Endodermal cell (in vitro differentiated cells): ENCODE results near the gene ANKRD35. TPM values are rescaled to one million over a fixed set of nuclear protein-coding genes. Genes with fewer than 3 reads are reported as not detected.

Experiments
- DNase-seq: peaks from one replicate; pipeline ENCODE4 v3.0.0-alpha.2; 2017
- H3K27ac ChIP-seq: 2 replicates; pipeline ENCODE4 v1.5.1; 2013; ENCODE audit warnings: mild to moderate bottlenecking, low read depth, low read length, moderate library complexity
- H3K27me3 ChIP-seq: 2 replicates; pipeline ENCODE4 v1.6.1; 2013; ENCODE audit warnings: mild to moderate bottlenecking, low read length, moderate library complexity; ENCODE audit not compliant: insufficient read depth, control insufficient read depth, poor library complexity, severe bottlenecking
- H3K36me3 ChIP-seq: 2 replicates; pipeline ENCODE4 v1.7.0; 2013; ENCODE audit warnings: mild to moderate bottlenecking, low read length, moderate library complexity; ENCODE audit not compliant: control insufficient read depth, insufficient read depth
- H3K4me1 ChIP-seq: one replicate; pipeline ENCODE4 v1.7.0; 2013; ENCODE audit warnings: low read length; ENCODE audit not compliant: control insufficient read depth, insufficient read depth
- H3K4me3 ChIP-seq: 2 replicates; pipeline ENCODE4 v1.5.1; 2013; ENCODE audit warnings: mild to moderate bottlenecking, low read length, moderate library complexity
- H3K9ac ChIP-seq: 2 replicates; pipeline ENCODE4 v1.6.1; 2013; ENCODE audit warnings: mild to moderate bottlenecking, low read length, moderate library complexity; ENCODE audit not compliant: poor library complexity, severe bottlenecking; ENCODE audit errors: extremely low read depth
- H3K9me3 ChIP-seq: 2 replicates; pipeline ENCODE4 v1.6.1; 2013; ENCODE audit warnings: mild to moderate bottlenecking, low read length, moderate library complexity; ENCODE audit not compliant: control insufficient read depth
- H3K27ac Mint-ChIP-seq: 2 replicates; pipeline ENCODE4 v1.8.0; 2020; ENCODE audit warnings: mixed read lengths
- H3K27me3 Mint-ChIP-seq: 2 replicates; pipeline ENCODE4 v1.8.0; 2021; ENCODE audit warnings: mild to moderate bottlenecking, mixed read lengths; ENCODE audit not compliant: insufficient read depth
- H3K36me3 Mint-ChIP-seq: 2 replicates; pipeline ENCODE4 v1.8.0; 2020; ENCODE audit warnings: low read depth, mixed read lengths
- H3K4me1 Mint-ChIP-seq: 2 replicates; pipeline ENCODE4 v1.8.0; 2020; ENCODE audit warnings: mixed read lengths
- H3K4me3 Mint-ChIP-seq: 2 replicates; pipeline ENCODE4 v1.8.0; 2020; ENCODE audit warnings: mild to moderate bottlenecking, moderate library complexity, mixed read lengths
- H3K9me3 Mint-ChIP-seq: 2 replicates; pipeline ENCODE4 v1.8.0; 2020; ENCODE audit warnings: mild to moderate bottlenecking, mixed read lengths
- WGBS, 2 experiments: methylation state at CpG; one replicate each; pipeline versions ENCODE4 v1.1.5 to v1.1.7; 2013; ENCODE audit warnings: missing lambda C conversion rate in 2 of 2, mixed read lengths in 1 of 2; ENCODE audit not compliant: insufficient coverage in 1 of 2, insufficient read length in 1 of 2; 5-methylcytosine and 5-hydroxymethylcytosine counted together
- total RNA-seq, 2 donors: library from RNA; stranded (reverse); fragmentation: NEBNext Ultra II Directional in 1 of 2; extraction: Animal tissue kit (Norgen Biotek cat#: 25700) in 1 of 2; gene quantifications; 2 replicates in 1 of 2; 3 replicates in 1 of 2; pipeline ENCODE4 v1.2.1, GENCODE V29; 2021
- TF ChIP-seq, protein P1 (sequence below): fragments of 200-600 bp; sonication (generic); conservative IDR thresholded peaks from 2 replicates; pipeline ENCODE4 v1.5.0; 2021; ENCODE audit warnings: antibody characterized with exemption, mild to moderate bottlenecking

The ANKRD35 gene
- total RNA-seq, 2 donors from 2014 or later: 0.88 to 1.4 TPM

DNA sequence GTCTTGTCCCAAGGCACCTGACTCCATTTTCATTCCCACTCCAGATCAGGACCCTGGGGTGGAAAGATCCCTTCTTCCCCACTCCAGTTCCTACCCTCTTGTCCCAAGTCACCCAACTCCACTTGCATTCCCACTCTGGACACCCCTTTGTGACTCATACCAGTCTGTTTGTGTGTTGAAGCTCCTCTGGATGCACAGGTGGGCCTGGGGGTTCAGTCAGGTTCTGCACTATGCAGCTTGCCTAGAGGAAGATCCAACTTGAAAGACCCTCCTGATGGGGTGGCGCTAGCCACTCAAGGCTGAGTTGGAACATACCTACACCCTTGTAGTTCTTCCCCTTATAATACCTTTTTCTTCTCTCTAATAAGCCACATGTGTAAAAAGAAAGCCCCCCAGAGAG is 9.8 kb upstream of the ANKRD35 start:
- TF ChIP-seq, protein P1, sequence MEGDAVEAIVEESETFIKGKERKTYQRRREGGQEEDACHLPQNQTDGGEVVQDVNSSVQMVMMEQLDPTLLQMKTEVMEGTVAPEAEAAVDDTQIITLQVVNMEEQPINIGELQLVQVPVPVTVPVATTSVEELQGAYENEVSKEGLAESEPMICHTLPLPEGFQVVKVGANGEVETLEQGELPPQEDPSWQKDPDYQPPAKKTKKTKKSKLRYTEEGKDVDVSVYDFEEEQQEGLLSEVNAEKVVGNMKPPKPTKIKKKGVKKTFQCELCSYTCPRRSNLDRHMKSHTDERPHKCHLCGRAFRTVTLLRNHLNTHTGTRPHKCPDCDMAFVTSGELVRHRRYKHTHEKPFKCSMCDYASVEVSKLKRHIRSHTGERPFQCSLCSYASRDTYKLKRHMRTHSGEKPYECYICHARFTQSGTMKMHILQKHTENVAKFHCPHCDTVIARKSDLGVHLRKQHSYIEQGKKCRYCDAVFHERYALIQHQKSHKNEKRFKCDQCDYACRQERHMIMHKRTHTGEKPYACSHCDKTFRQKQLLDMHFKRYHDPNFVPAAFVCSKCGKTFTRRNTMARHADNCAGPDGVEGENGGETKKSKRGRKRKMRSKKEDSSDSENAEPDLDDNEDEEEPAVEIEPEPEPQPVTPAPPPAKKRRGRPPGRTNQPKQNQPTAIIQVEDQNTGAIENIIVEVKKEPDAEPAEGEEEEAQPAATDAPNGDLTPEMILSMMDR: no peak
- Histone ChIP-seq H3K27me3 (no peaks in the 10 kb centered on the region), H3K4me3 (no peak overlapping the region), H3K27ac (no peak overlapping the region), H3K9me3 (no peaks in the 10 kb centered on the region), H3K9ac (no peak overlapping the region), H3K4me1 (peaks cover 4% of the 10 kb centered on the region), H3K36me3 (no peaks in the 10 kb centered on the region)
- no peak overlapping the region for H3K4me3 Mint-ChIP-seq
- WGBS, 2 experiments: 80 to 91% methylated on average over 1 of the region's 1 CpG
- no peaks in the 10 kb centered on the region for H3K36me3 Mint-ChIP-seq
- no peaks in the 10 kb centered on the region for H3K9me3 Mint-ChIP-seq
- no peak overlapping the region for H3K27ac Mint-ChIP-seq
- H3K27me3 Mint-ChIP-seq: peaks cover 29% of the 10 kb centered on the region
- H3K4me1 Mint-ChIP-seq: peaks cover 26% of the 10 kb centered on the region
- DNase-seq: no peak

DNA sequence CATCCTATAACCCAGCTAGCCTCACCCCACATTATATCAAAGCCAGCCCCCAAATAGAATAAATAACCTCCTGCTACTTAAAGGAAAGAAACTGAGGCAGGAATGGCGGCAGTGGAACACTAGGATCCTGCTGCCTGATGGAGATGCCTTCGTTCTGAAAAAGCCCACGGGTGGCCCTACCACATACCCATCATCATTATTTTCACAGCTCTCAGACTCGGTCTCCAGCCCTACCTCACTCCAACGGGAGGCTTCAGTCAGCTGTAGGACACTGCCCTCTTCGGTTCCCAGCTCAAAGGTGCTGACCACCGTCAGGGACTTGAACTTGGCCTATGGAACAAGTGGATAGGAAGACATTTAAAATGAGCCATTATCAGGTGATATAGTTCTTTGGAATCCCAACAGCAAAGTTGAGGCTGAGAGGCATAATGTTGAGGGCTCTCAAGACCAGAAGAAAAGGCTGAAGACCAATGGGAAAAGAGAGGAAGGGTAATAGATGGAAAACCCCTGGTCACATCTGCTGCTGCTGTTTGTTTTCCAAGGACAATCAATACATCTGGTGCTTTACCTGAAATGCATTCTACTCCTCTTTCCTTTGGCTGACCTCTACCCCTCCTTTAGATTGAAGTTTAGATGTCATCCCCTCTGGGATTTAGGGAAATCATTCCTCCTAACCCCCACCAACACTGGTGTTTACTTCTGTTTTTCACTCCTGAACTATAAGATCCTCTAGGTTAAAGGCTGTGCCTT is 7.8 kb upstream of the ANKRD35 start:
- H3K27me3 Mint-ChIP-seq: peaks cover 29% of the 10 kb centered on the region
- H3K27ac Mint-ChIP-seq: no peak overlapping the region
- no peaks in the 10 kb centered on the region for H3K9me3 Mint-ChIP-seq
- Histone ChIP-seq H3K4me3 (no peak overlapping the region), H3K4me1 (peaks cover 4% of the 10 kb centered on the region), H3K27ac (no peak overlapping the region), H3K9me3 (no peaks in the 10 kb centered on the region), H3K36me3 (no peaks in the 10 kb centered on the region), H3K27me3 (no peaks in the 10 kb centered on the region), H3K9ac (no peak overlapping the region)
- peaks cover 21% of the 10 kb centered on the region for H3K4me1 Mint-ChIP-seq
- DNase-seq: no peak
- TF ChIP-seq, protein P1: no peak
- no peaks in the 10 kb centered on the region for H3K36me3 Mint-ChIP-seq
- no peak overlapping the region for H3K4me3 Mint-ChIP-seq
- WGBS, 2 experiments: 85 to 96% methylated on average over 5 to 7 of the region's 7 CpGs

DNA sequence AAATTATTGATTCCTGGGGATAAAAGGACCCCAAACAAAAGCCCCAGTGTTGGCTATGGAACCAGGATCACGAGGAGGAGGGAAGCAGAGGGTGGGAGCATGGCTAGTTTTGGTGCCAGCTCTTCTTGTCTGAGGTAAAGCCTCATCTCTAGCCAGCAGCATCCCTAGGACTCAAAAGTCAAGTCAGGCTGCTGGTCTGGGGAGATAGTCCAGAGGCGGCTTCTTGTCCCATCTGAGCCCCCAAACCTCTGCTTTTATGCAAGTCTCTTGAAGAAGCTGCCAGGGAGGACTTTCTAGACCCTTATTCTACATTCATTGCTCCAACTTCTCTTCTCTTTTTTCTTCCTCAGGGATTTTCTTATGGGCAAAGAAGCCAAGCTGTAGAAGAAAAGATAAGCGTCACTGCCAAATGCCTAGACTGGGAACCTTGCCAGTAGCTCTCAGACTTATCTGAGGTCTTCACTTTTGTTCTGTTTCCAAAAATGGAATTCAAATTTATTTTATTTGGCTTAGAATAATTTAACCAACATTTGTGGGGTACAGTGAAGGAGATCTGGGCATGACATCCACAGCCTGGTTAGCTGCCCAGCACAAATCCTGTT is 6.9 kb upstream of the ANKRD35 start:
- peak overlapping the region; percentile 69 for H3K4me3 ChIP-seq
- no peaks in the 10 kb centered on the region for H3K9me3 Mint-ChIP-seq
- no peak overlapping the region for H3K9ac ChIP-seq
- H3K4me1 Mint-ChIP-seq: peaks cover 26% of the 10 kb centered on the region
- H3K36me3 Mint-ChIP-seq: no peaks in the 10 kb centered on the region
- TF ChIP-seq, protein P1: no peak
- no peak for DNase-seq
- H3K4me3 Mint-ChIP-seq: peak overlapping the region; percentile 43
- 78 to 88% methylated on average over 3 of the region's 3 CpGs for WGBS, 2 experiments
- H3K27ac ChIP-seq: no peak overlapping the region
- no peaks in the 10 kb centered on the region for H3K27me3 ChIP-seq
- H3K4me1 ChIP-seq: peaks cover 4% of the 10 kb centered on the region
- H3K27me3 Mint-ChIP-seq: peaks cover 29% of the 10 kb centered on the region
- H3K36me3 ChIP-seq: no peaks in the 10 kb centered on the region
- peak overlapping the region; percentile 86 for H3K27ac Mint-ChIP-seq
- H3K9me3 ChIP-seq: no peaks in the 10 kb centered on the region
